Iris pigment epithelial cell (primary cell): ENCODE results near the gene AARS2.
"Not testable (repeated sequence)": the region's sequence is repeated elsewhere in the genome, so short reads cannot be mapped to it uniquely, and the experiment has no call there.

Source experiments
- DNase-seq: peaks from one replicate; pipeline ENCODE4 v3.0.0-alpha.2; 2011; ENCODE audit warnings: low read depth

AARS2 gene

DNA sequence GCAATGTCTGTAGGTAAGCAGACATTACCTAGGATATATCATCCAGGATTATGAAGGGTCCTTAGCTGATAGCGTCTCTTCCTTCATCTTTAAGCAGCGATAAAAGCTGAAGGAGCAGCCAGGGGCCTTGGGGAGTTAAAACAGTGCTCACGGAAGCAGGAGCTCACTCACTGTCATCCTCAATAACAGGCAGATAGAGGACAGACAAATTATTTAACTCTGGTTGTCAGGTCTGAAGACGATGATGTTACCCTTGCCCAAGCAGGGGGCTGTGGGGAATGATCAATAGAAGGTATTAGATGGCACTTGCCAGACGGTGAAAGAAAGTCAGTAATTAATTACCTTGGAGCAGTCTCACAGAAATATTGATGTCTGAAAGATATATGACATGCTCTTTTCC is 16.7 kb upstream of the AARS2 start:
- no peak for DNase-seq

GRCh38 chr6:44328203-44328602 is 15.1 kb upstream of the AARS2 start:
- DNase-seq, result not testable (repeated sequence)

DNA sequence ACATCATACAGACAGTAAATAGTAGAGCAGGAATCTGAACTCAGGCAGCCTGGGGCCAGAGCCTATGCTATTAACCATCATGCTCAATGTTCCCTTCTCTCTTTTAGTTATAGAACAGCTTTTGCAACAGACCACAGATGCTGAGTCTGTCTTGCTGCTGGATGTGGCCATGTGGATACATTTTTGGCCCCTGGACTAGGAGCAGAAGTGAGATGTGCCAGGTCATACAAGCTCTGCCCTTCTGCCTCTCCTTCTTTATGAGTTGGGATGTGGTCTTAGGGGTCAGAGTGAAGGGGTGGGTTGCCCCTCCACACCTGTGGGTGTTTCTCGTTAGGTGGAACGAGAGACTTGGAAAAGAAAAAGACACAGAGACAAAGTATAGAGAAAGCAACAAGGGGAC is 14.6 kb upstream of the AARS2 start:
- DNase-seq, result no peak

DNA sequence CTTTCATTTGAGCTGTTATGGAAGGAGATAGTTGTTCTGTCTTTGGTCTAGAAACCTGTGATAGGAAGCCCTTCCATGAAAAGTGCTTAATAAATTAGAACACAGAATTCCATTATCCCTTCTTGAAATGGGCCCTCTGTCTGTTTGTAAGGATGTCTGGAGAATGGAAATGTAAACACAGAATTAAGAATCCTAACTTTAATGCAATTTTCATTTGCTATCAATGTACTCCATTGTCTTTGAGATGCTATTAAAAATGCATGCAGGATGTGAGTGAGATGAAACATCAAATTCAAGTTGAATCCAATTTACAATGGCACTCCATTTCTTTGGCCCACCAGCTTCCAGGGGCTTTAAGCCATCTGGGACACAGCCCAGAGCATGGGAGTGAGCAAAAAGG is 13.9 kb upstream of the AARS2 start:
- DNase-seq, result no peak

GRCh38 chr6:44321210-44321609 is 8.1 kb upstream of the AARS2 start:
- no peak for DNase-seq

GRCh38 chr6:44317136-44317631 is 4.0 kb upstream of the AARS2 start:
- DNase-seq, result not testable (repeated sequence)

DNA sequence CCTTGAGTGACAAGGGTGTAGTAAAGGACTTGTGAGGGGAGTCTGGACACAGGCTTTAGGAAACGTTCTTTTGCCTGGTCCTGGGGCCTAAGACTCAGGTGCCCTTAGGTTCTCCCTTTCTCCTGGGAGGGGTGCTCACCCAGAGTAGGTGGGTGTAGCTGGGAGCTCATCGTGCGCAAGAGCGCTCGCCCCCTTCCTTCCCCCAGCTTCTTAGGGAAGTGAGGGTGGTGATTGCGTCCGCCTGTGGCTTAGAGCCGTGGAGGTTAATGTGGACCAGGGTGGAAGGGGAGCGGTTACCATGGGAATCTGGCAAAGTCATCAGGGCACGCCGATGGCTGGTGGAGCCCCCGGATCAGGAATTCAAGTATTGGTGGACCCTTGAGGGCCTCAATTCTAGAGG is 3.3 kb upstream of the AARS2 start:
- DNase-seq, result no peak

DNA sequence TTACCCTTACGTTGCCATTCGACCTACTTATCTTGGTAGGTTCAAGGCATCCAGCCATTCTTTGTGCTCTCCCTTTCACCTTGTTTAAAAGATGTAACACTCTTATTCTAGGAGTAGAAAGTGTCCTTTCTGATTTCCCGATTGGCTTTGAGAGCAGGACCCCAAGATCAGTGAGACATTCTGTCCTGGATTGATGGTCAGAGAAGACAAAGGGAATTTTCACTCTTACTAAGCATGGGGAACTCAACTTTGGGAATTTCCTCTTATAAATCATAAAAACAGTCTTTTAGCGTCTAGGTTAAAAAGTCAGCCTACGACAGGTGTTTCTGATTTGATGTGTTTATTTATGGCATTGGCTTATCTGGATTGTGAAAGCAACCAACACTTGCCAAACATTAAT is 2.8 kb upstream of the AARS2 start:
- no peak for DNase-seq

GRCh38 chr6:44315516-44315915 is 2.4 kb upstream of the AARS2 start:
- DNase-seq, result no peak

DNA sequence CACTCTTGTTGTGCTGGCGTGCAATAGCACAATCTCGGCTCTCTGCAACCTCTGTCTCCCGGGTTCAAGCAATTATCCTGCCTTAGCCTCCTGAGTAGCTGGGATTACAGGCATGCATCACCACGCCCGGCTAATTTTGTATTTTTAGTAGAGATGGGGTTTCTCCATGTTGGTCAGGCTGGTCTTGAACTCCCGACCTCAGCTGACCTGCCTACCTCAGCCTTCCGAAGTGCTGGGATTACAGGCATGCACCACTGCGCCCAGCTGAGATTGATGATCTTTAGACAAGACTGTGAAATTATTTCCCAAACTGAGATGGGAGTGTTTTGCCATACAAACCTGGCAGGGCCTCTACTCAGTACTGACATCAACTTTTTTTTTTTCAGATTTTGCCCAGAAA is 1.5 kb upstream of the AARS2 start:
- DNase-seq, result not testable (repeated sequence)

GRCh38 chr6:44311767-44312166 is 1.4 kb downstream of the AARS2 start:
- DNase-seq, result no peak

DNA sequence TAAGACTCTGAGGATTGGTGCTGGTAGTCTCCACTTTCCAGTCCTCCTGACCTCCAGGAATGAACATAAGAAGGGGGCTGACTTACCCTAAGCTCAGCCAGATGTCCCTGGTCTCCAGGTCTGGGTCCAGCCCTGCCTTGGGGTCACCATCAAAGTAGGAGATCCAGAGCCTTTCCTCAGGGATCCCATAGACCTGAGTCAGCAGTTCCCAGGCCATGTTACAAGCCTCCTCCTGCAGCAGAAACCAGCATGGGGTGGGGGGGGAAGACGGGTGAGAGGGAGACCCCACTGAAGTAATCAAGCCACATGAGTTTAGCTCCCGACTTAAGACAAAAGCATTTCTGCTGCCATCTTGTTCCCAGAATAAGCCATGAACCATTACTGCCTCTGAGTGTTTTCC is 1.8 kb downstream of the AARS2 start:
- DNase-seq, result no peak

- DNase-seq, result no peak
Measured at GRCh38 chr6:44310241-44310640, 2.9 kb downstream of the AARS2 start.

- DNase-seq, result no peak
Measured at GRCh38 chr6:44309631-44310030, 3.5 kb downstream of the AARS2 start.

GRCh38 chr6:44309092-44309491 is 4.1 kb downstream of the AARS2 start:
- DNase-seq, result peak; percentile 51

DNA sequence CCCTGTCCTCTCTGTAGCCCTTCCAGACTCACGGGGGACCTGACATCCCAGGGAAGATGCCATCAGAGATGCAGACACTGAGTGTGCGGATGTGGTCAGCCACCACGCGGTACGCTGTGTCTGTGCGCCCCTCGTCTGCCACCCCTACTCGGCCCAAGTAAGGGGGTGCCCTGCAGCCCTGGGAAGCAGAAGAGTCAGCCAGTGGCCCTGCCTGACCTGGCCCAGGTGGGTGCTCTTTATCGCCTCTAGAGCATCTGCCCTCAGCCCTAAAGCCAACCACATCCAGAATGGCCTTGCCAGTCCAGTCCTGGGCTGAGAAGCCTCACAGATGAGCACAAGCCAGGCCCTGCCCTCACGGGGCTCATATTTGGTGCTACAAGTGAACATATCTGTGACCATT is 5.9 kb downstream of the AARS2 start:
- no peak for DNase-seq

DNA sequence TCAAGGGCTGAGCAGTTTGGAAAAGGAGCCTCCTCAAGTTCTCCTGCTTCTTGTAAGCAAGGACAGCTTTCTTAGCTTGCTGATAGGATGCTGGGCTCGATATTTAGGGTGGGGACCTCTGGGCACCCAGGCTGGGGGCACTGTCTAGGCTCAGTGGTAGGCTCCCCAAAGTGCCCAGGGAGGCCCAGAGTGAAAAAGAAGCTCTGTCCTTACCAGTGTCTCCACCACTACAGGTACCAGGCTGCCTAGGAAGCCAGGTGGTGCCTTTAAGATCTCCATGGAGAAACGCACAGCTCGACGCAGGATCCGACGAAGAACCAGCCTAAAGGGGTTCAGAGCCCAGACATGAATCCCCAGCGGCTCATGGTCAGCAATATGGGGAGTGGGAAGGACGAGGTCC is 6.4 kb downstream of the AARS2 start:
- no peak for DNase-seq

- no peak for DNase-seq
Measured at GRCh38 chr6:44305200-44305725, 7.9 kb downstream of the AARS2 start.

GRCh38 chr6:44304282-44305199 is 8.6 kb downstream of the AARS2 start:
- DNase-seq, result peak; percentile 55

DNA sequence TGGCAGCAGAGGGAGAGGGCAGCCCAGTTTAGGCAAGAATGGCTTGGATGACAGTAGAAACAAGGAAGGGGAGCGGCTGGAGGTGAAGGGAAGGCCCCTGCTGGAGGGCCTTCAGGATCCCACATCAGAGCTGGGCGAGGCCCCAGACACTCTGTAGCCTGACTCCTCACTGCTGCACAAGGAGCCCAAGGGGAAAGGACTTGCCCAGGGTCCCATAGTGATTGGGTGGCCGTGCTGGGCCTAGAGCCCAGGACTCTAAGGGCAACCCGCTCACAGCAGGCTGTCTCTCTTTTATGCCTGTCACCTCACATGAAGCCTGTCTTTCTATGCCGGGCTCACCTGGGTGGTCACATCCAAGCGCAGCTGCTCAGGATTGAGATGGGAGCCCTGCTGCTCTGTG is 9.3 kb downstream of the AARS2 start:
- no peak for DNase-seq

- DNase-seq, result no peak
Measured at GRCh38 chr6:44302856-44303255, 10.3 kb downstream of the AARS2 start.

DNA sequence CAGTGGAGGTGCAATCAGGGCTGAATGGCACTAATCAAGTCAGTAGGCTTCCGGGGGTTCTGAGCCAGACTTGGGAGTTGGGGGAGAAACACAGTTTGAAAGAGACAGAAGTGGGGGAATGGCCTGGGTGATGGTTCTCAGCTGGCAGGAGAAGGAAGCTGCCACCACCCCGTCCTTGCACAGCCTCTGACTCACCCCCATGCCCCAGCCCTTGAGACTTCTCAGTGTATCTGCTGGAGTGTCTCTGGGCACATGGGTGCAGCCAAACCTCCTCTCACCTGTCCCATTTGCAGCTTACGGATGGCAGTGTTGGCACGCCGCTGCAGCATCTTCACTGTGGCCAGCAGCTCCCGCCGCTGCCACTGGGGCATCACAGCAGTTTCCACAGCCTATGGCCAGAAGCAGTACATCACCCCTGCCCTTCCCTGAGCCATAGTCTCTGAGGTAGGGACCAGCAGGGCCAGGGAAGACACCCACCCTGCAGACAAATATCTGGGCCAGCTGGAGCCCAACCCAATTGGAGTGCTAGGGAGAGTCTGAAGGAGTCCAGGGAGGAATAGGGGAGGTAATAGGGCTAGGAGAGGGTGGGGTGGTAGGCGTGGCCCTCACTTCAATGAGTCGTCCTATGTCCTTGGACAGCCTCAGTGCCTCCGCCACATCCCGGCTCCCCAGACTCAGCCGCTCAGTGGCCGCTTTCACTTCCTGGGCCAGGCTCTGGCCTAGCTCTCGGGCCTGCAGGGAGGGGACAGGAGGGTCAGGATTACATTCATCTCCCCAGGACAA is 11.2 kb downstream of the AARS2 start:
- no peak for DNase-seq

- DNase-seq, result no peak
Measured at GRCh38 chr6:44301106-44301505, 12.0 kb downstream of the AARS2 start.
